H1 (cell line): ENCODE measurements around the gene KIAA1328. TPM values are rescaled to one million over a fixed set of nuclear protein-coding genes. Genes with fewer than 3 reads are reported as not detected.

Experiments
- CTCF ChIA-PET: fragments of 300-600 bp; sonication (Branson Sonifier 250); formaldehyde crosslinking; loops from one replicate; lab custom pipeline; 2021; ENCODE audit not compliant: partially characterized antibody; lab: Charles Lee
- POLR2A ChIA-PET: fragments of 300-600 bp; sonication (Branson Sonifier 250); formaldehyde crosslinking; loops from one replicate; lab custom pipeline; 2021; ENCODE audit warnings: inconsistent platforms; ENCODE audit not compliant: partially characterized antibody; lab: Charles Lee
- DNase-seq, 2 experiments: peaks; one replicate each; pipeline versions ENCODE4 v3.0.0 to v3.0.0-alpha.2; 2010 to 2022; ENCODE audit warnings: low spot score in 2 of 2, low read depth in 1 of 2, mixed read lengths in 1 of 2
- FAIRE-seq: peaks from 2 replicates; lab custom pipeline; 2011; peaks lifted over from hg19 to GRCh38; lab: Jason Lieb, UNC
- H2AFZ ChIP-seq: 2 replicates; pipeline ENCODE4 v1.8.1; 2012; ENCODE audit warnings: low read length, inconsistent platforms
- H2AK5ac ChIP-seq: 2 replicates; pipeline ENCODE4 v1.6.1; 2013; ENCODE audit warnings: low read depth, low read length
- H2BK120ac ChIP-seq: replicated peaks from 2 replicates; pipeline ENCODE3; 2013; ENCODE audit warnings: low read depth, low read length, inconsistent platforms
- H2BK12ac ChIP-seq: 2 replicates; pipeline ENCODE4 v1.6.1; 2013; ENCODE audit warnings: low read depth, low read length
- H2BK15ac ChIP-seq: 2 replicates; pipeline ENCODE4 v1.6.1; 2013; ENCODE audit warnings: low read length
- H2BK20ac ChIP-seq: 2 replicates; pipeline ENCODE4 v1.6.1; 2013; ENCODE audit warnings: low read length
- H2BK5ac ChIP-seq: 2 replicates; pipeline ENCODE4 v1.6.1; 2013; ENCODE audit warnings: low read depth, low read length
- H3K14ac ChIP-seq: 2 replicates; pipeline ENCODE4 v1.6.1; 2013; ENCODE audit warnings: inconsistent platforms; ENCODE audit not compliant: insufficient read length
- H3K18ac ChIP-seq: 2 replicates; pipeline ENCODE4 v1.6.1; 2013; ENCODE audit warnings: low read length; ENCODE audit errors: extremely low read depth
- H3K23ac ChIP-seq: 2 replicates; pipeline ENCODE4 v1.6.1; 2013; ENCODE audit warnings: inconsistent platforms; ENCODE audit not compliant: insufficient read length
- H3K23me2 ChIP-seq: 2 replicates; pipeline ENCODE4 v1.6.1; 2013; ENCODE audit warnings: low read depth, low read length
- H3K27ac ChIP-seq: 2 replicates; pipeline ENCODE4 v1.6.1; 2011; ENCODE audit warnings: low read depth, low read length, inconsistent platforms
- H3K27me3 ChIP-seq, 4 experiments: replicated peaks in 1 of 4; 1 replicate in 1 of 4; 2 replicates in 3 of 4; pipeline versions ENCODE4 v1.6.1 to v1.8.1; 2011 to 2013; ENCODE audit warnings: low read length in 3 of 4, mild to moderate bottlenecking in 3 of 4, inconsistent platforms in 2 of 4, mixed read lengths in 2 of 4, moderate library complexity in 1 of 4; ENCODE audit not compliant: control insufficient read depth in 3 of 4, insufficient read depth in 3 of 4; ENCODE audit errors: extremely low read depth in 1 of 4
- H3K36me3 ChIP-seq, 4 experiments: 2 replicates each; pipeline versions ENCODE4 v1.6.1 to v1.8.1; 2011 to 2013; ENCODE audit warnings: mild to moderate bottlenecking in 4 of 4, low read length in 3 of 4, moderate library complexity in 2 of 4, control low read depth in 1 of 4, inconsistent platforms in 1 of 4; ENCODE audit not compliant: insufficient read depth in 4 of 4, control insufficient read depth in 2 of 4
- H3K4ac ChIP-seq: replicated peaks from 2 replicates; pipeline ENCODE3; 2013; ENCODE audit warnings: low read length, low read depth, mixed read lengths, inconsistent platforms; ENCODE audit not compliant: insufficient read length
- H3K4me1 ChIP-seq, 4 experiments: replicated peaks in 1 of 4; 1 replicate in 1 of 4; 2 replicates in 3 of 4; pipeline versions ENCODE4 v1.6.1 to v1.8.1; 2011 to 2013; ENCODE audit warnings: low read length in 3 of 4, inconsistent platforms in 2 of 4, mixed read lengths in 1 of 4; ENCODE audit not compliant: insufficient read depth in 4 of 4, control insufficient read depth in 3 of 4
- H3K4me2 ChIP-seq, 2 experiments: 2 replicates each; pipeline versions ENCODE4 v1.6.1 to v1.8.1; 2011 to 2013; ENCODE audit warnings: low read depth in 2 of 2, low read length in 2 of 2, control low read depth in 1 of 2, inconsistent platforms in 1 of 2, mild to moderate bottlenecking in 1 of 2; ENCODE audit not compliant: insufficient read depth in 1 of 2
- H3K4me3 ChIP-seq, 4 experiments: fragments of 200-600, 300-600 bp in 1 of 4; sonication (generic), shearing (Covaris generic), sonication (Bioruptor Twin) in 1 of 4; 2 replicates each; pipeline versions ENCODE4 v1.5.1 to v1.8.1; 2011 to 2016; ENCODE audit warnings: low read length in 4 of 4, low read depth in 3 of 4, control low read depth in 2 of 4, inconsistent platforms in 2 of 4, mild to moderate bottlenecking in 2 of 4, mixed read lengths in 1 of 4, moderate library complexity in 1 of 4; ENCODE audit not compliant: insufficient read depth in 2 of 4; ENCODE audit errors: extremely low read depth in 1 of 4
- H3K56ac ChIP-seq: replicated peaks from 2 replicates; pipeline ENCODE3; 2013; ENCODE audit warnings: low read depth, mild to moderate bottlenecking, mixed read lengths, low read length, inconsistent platforms; ENCODE audit not compliant: insufficient read length
- H3K79me1 ChIP-seq: 2 replicates; pipeline ENCODE4 v1.6.1; 2013; ENCODE audit warnings: low read depth, low read length, control low read depth
- H3K79me2 ChIP-seq, 2 experiments: 2 replicates each; pipeline versions ENCODE4 v1.6.1 to v1.8.1; 2012 to 2013; ENCODE audit warnings: low read length in 2 of 2, mild to moderate bottlenecking in 2 of 2, inconsistent platforms in 1 of 2; ENCODE audit not compliant: insufficient read depth in 2 of 2, control insufficient read depth in 1 of 2
- H3K9ac ChIP-seq, 4 experiments: replicated peaks in 1 of 4; 1 replicate in 1 of 4; 2 replicates in 3 of 4; pipeline versions ENCODE4 v1.6.1 to v1.8.1; 2011 to 2013; ENCODE audit warnings: low read depth in 3 of 4, low read length in 3 of 4, control low read depth in 2 of 4, mild to moderate bottlenecking in 2 of 4, moderate library complexity in 2 of 4, inconsistent platforms in 1 of 4; ENCODE audit errors: extremely low read depth in 1 of 4
- H3K9me3 ChIP-seq, 2 experiments: 2 replicates each; pipeline versions ENCODE4 v1.6.1 to v1.8.1; 2012 to 2013; ENCODE audit warnings: mild to moderate bottlenecking in 2 of 2, moderate library complexity in 2 of 2, control low read depth in 1 of 2, inconsistent platforms in 1 of 2, low read depth in 1 of 2, low read length in 1 of 2, mixed read lengths in 1 of 2; ENCODE audit not compliant: insufficient read depth in 2 of 2
- H4K20me1 ChIP-seq, 2 experiments: replicated peaks in 1 of 2; 2 replicates each; pipeline versions ENCODE3 to v1.8.1; 2011 to 2013; ENCODE audit warnings: inconsistent platforms in 2 of 2, low read length in 2 of 2, mild to moderate bottlenecking in 1 of 2; ENCODE audit not compliant: insufficient read depth in 2 of 2, control insufficient read depth in 1 of 2
- H4K5ac ChIP-seq: 2 replicates; pipeline ENCODE4 v1.6.1; 2013; ENCODE audit warnings: low read length, low read depth, mixed read lengths, inconsistent platforms; ENCODE audit not compliant: insufficient read length
- H4K8ac ChIP-seq: 2 replicates; pipeline ENCODE4 v1.8.0; 2013; ENCODE audit warnings: mild to moderate bottlenecking, moderate library complexity, low read length, inconsistent platforms; ENCODE audit not compliant: insufficient read depth; ENCODE audit errors: extremely low read depth
- H4K91ac ChIP-seq: replicated peaks from 2 replicates; pipeline ENCODE3; 2013; ENCODE audit warnings: low read length, mixed read lengths, inconsistent platforms; ENCODE audit not compliant: insufficient read length
- ASH2L ChIP-seq: fragments of 200-600, 300-600 bp; sonication (generic); IDR thresholded peaks from one replicate; pipeline ENCODE4 v1.7.1; 2017; ENCODE audit warnings: low read length
- FOSL1 ChIP-seq: IDR thresholded peaks from 2 replicates; pipeline ENCODE4 v1.6.1; 2011; ENCODE audit warnings: mild to moderate bottlenecking, low read depth, low read length, moderate library complexity; ENCODE audit not compliant: insufficient read depth
- KDM4A ChIP-seq: IDR thresholded peaks from one replicate; pipeline ENCODE4 v1.7.1; 2012; ENCODE audit warnings: low read depth, mild to moderate bottlenecking, moderate library complexity, low read length, inconsistent platforms; ENCODE audit not compliant: severe bottlenecking
- MAFK ChIP-seq: IDR thresholded peaks from 2 replicates; pipeline ENCODE4 v1.6.1; 2012; ENCODE audit warnings: low read depth, mild to moderate bottlenecking, improper control_type of control experiment, low read length
- POLR2A ChIP-seq, 2 experiments: IDR thresholded peaks; 1 replicate in 1 of 2; 2 replicates in 1 of 2; pipeline ENCODE4 v1.6.1; 2011; ENCODE audit warnings: low read depth in 2 of 2, low read length in 2 of 2, mild to moderate bottlenecking in 2 of 2; ENCODE audit errors: control extremely low read depth in 1 of 2
- POU5F1 ChIP-seq: IDR thresholded peaks from 2 replicates; pipeline ENCODE4 v1.6.1; 2011; ENCODE audit warnings: low read depth, mild to moderate bottlenecking, low read length, moderate library complexity
- RNF2 ChIP-seq: fragments of 200-900, 300-1000 bp; sonication (generic); IDR thresholded peaks from 2 replicates; pipeline ENCODE4 v1.7.1; 2016; ENCODE audit warnings: borderline replicate concordance, low read depth, mild to moderate bottlenecking, antibody characterized with exemption, low read length; ENCODE audit not compliant: poor library complexity, severe bottlenecking; ENCODE audit errors: missing control alignments
- SP4 ChIP-seq: IDR thresholded peaks from 2 replicates; pipeline ENCODE4 v1.6.1; 2012; ENCODE audit warnings: low read length, inconsistent platforms
- TAF1 ChIP-seq: IDR thresholded peaks from 2 replicates; pipeline ENCODE4 v1.6.1; 2011; ENCODE audit warnings: mild to moderate bottlenecking, low read depth, low read length
- TAF7 ChIP-seq: optimal IDR thresholded peaks from 2 replicates; pipeline ENCODE3; 2011; ENCODE audit warnings: low read depth, mild to moderate bottlenecking, inconsistent platforms, low read length, moderate library complexity, borderline replicate concordance
- TBP ChIP-seq: IDR thresholded peaks from 2 replicates; pipeline ENCODE4 v1.6.1; 2011; ENCODE audit warnings: low read depth, low read length, improper control_type of control experiment
- YY1 ChIP-seq: IDR thresholded peaks from 2 replicates; pipeline ENCODE4 v1.6.1; 2011; ENCODE audit warnings: low read depth, mild to moderate bottlenecking, low read length
- ZNF274 ChIP-seq: IDR thresholded peaks from 2 replicates; pipeline ENCODE4 v1.7.0; 2012; ENCODE audit warnings: low read length, borderline replicate concordance; ENCODE audit errors: extremely low read depth
- WGBS, 2 experiments: shearing (Covaris generic) in 1 of 2; methylation state at CpG; one replicate each; pipeline versions ENCODE4 v1.1.6 to v1.1.7; 2013 to 2015; ENCODE audit warnings: low lambda C conversion rate in 2 of 2, mixed read lengths in 2 of 2, inconsistent platforms in 1 of 2, low coverage in 1 of 2, missing lambda C conversion rate in 1 of 2; ENCODE audit not compliant: insufficient replicate concordance in 2 of 2, insufficient coverage in 1 of 2, insufficient read length in 1 of 2; ENCODE audit errors: extremely low coverage in 1 of 2, missing lambda C conversion rate in 1 of 2; 5-methylcytosine and 5-hydroxymethylcytosine counted together
- polyA plus RNA-seq, 7 experiments: library from polyadenylated mRNA; depleted of rRNA in 3 of 7; stranded (reverse) in 5 of 7; unstranded in 2 of 7; fragments of >200 nt in 5 of 7; fragments of 200-250 nt in 2 of 7; gene quantifications; 1 replicate in 5 of 7; 2 replicates in 1 of 7; 4 replicates in 1 of 7; pipeline versions ENCODE4 v1.2.1 to v1.2.3, GENCODE V29; 2011 to 2013; ENCODE audit warnings: missing spikeins in 2 of 7, mixed read lengths in 2 of 7
- total RNA-seq: library from RNA; stranded (reverse); fragmentation: NEBNext Ultra II Directional; extraction: Animal tissue kit (Norgen Biotek cat#: 25700); gene quantifications from 2 replicates; pipeline ENCODE4 v1.2.1, GENCODE V29; 2021

The KIAA1328 gene
- total and polyA plus RNA-seq, 2 of the 8 experiments (the other 6 are each of a cell fraction or from before 2014, with no cell fraction given), result 2.6 to 5.7 TPM

DNA sequence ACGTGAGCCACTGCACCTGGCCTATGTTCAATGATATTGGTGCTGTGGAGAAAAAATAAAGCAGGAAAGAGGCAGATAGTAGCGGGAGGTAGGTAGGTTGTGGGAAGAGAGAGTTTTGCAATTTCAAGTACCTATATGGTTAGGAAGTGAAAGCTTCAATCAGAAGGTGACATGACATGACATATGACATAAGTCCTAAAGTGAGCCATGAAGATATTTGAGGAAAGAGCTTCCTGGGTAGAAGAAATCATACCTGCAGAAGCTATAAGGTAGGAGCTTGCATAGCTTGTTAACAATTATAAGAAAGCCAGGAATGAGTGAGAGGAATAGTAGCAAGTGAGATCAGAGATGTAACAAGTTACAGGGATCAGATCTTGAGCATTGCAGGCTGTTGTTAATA lies 4.2 kb downstream of the KIAA1328 start:
- no peak overlapping the region for H3K23ac ChIP-seq
- H2BK12ac ChIP-seq, result no peak overlapping the region
- H3K56ac ChIP-seq, result no peak overlapping the region
- no peaks in the 10 kb centered on the region for H4K20me1 ChIP-seq
- no peaks in the 10 kb centered on the region; the same call in 1 of the 2 replicates for H3K79me1 ChIP-seq
- H3K79me2 ChIP-seq, result no peaks in the 10 kb centered on the region
- H3K27me3 ChIP-seq, result no peaks in the 10 kb centered on the region
- no peak overlapping the region for H4K91ac ChIP-seq
- H4K8ac ChIP-seq, result no peak overlapping the region
- H3K18ac ChIP-seq, result no peak overlapping the region
- H4K5ac ChIP-seq, result no peak overlapping the region
- H3K9ac ChIP-seq, result no peak overlapping the region
- no peak overlapping the region for H3K4me3 ChIP-seq
- H2BK5ac ChIP-seq, result no peak overlapping the region
- H2BK15ac ChIP-seq, result no peak overlapping the region
- no peak overlapping the region for H2AFZ ChIP-seq
- H3K4me2 ChIP-seq, result no peak overlapping the region
- TF ChIP-seq TAF7 (no peak), POU5F1 (no peak), RNF2 (no peak), ZNF274 (no peak), ASH2L (no peak), SP4 (no peak), KDM4A (no peak), TAF1 (no peak), POLR2A (IDR thresholded peaks at IDR 0.05; ENCODE audit: control extremely low read depth in 1 of 2, low read depth in 2 of 2, low read length in 2 of 2) (no peak), YY1 (no peak), MAFK (no peak), FOSL1 (no peak), TBP (no peak)
- no peaks in the 10 kb centered on the region for H3K9me3 ChIP-seq
- H2AK5ac ChIP-seq, result no peak overlapping the region
- DNase-seq (no peak), FAIRE-seq (no peak)
- no peak overlapping the region for H2BK20ac ChIP-seq
- H2BK120ac ChIP-seq, result no peak overlapping the region
- POLR2A ChIA-PET, result no interaction called here
- no peak overlapping the region for H3K14ac ChIP-seq
- peaks cover 0 to 7% (median 0%) of the 10 kb centered on the region in 4 experiments; a peak in 1 of 8 replicates for H3K36me3 ChIP-seq
- 65 to 100% methylated on average over 1 to 2 of the region's 2 CpGs for WGBS, 2 experiments
- H3K4ac ChIP-seq, result no peak overlapping the region
- peaks cover 0 to 5% (median 2%) of the 10 kb centered on the region in 4 experiments; a peak in 1 of 7 replicates for H3K4me1 ChIP-seq
- peaks cover 7% of the 10 kb centered on the region for H3K23me2 ChIP-seq
- CTCF ChIA-PET, result interaction anchor here (0.9 kb wide), 1 partner anchor 34 kb away, joined by 3 read pairs; no protein-coding TSS in a partner anchor
- no peak overlapping the region for H3K27ac ChIP-seq
